Renal cortex interstitium (tissue), 11 donors: Measurements from ENCODE around the gene CEND1. TPM values are rescaled to one million over a fixed set of nuclear protein-coding genes. Genes with fewer than 3 reads are reported as not detected.

Source experiments
- DNase-seq, 11 donors: peaks; one replicate each; pipeline ENCODE4 v3.0.0-alpha.2; 2013; ENCODE audit warnings: low read depth in 9 of 11, low spot score in 4 of 11; ENCODE audit errors: extremely low read depth in 1 of 11
- polyA plus RNA-seq, 3 donors: library from polyadenylated mRNA; unstranded; fragments of 120-200 nt; gene quantifications; one replicate each; pipeline ENCODE4 v1.2.1, GENCODE V29; 2013; ENCODE audit not compliant: insufficient read length in 3 of 3

The CEND1 gene
- polyA plus RNA-seq, 3 donors, result 0.37 to 0.70 (median 0.67) TPM

DNA sequence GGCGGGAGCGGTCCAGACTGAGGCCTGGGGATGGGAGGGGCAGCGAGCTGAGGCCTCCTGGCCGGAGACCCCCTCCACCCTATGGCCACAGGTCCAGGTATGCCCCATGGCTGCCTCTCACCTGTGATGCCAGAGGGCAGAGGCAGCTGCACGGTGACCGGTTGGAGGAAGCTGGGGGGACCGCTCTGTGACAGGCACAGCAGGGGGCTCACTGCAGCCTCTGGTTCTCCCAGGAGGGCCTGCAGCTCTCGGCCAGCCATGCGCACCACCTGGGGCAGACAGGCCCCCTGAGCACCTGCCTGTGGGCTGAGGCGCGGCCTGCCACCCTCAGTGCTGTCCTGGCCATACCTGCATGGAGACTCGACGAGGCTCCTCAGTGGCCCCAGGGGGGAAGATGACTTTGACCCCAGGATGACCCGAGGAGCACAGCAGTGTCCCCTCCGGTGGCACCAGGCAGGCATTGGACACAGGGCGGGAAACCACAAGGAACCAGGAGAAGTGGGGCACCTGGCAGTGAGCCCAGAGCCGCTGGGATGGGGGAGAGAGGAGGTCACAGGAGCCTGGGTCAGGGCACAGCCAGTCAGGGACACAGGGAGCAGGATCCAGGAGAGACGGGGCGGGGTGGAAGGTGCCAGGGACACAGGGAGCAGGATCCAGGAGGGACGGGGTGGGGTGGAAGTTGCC is 11.3 kb upstream of the CEND1 start:
- no peak for DNase-seq

DNA sequence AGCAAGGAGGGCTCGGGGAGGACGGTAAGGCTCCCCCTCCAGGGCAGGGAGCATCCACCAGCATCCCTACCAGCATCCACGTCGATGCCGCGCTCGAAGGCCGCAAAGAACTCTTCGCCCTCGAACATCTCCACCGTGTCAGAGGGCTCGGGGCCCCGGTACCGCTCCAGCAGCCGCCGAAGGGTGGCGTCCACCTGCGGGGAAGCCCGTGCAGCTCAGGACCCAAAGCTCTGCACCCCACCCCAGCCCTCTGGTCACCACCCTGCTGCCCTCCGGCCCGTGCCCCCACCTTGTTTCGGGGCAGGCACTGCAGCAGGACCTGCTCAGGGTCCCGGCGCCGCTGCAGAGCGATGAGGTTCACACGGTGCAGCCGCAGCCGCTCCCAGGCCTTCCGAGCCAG is 10.6 kb upstream of the CEND1 start:
- DNase-seq, result no peak

DNA sequence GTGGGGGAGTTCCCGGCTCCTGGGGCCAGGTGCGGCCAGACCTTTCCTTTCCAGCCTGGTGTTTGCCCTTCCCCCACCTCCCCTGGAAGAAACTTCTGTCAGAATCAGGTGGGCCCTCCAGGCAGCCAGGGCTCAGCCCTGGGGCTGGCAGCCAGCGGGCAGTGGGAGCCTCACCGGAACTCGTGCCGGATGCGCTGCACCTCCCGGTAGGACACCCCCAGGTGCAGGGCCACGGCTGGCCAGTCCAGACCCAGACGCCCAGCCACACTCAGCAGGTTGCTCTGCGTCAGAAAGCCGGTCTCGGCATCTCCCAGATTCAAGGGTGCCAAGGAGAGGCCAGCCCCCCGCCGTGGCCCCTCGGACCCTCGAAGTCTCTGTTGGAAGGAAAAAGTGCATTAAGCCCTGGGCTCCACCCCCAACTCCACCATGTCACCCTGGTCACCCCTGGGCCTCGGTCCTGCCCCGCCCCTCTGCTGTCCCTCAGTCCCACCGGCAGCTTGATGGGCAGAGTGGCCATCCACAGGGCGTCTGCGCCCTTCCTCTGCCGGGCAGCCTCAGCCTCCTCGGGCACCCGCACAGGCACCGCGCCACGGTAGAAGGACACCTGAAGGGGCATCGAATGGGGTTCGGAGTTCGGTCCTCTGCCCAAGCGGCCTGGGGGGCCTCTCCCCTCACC is 9.9 kb upstream of the CEND1 start:
- no peak for DNase-seq

DNA sequence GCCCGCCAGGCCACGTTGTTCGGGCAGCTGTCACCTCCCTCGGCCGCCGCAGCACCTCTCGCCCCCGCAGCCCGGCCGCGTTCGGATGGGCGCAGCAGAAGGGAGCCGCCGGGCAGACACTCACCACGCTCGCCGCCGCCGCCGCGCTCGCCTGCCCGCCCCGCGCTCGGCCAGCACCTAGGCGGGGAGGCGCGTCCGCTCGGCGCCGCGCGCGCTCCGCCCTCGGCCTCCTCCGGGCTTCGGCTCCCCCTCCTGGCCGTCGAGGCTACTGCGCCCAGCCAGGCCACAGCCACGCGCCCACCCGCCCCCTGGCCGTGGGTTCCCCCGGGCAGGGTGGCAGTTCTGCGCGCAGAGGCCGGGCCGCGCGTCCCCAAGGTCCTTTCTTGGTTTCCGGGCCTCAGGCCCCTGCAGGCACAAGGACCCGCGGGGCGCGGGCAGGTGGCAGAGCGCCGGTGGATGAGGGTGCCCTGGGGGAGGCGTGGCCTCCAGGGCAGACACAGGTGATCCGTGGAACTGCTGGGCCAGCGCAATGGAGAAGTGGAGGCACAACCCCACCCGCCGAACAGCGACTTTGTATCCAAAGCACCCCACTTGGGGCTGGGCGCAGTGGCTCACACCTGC is 8.3 kb upstream of the CEND1 start, which contains the start of gene SLC25A22:
SLC25A22 (minus strand) TSS at position 189 of the 621 bp plus-strand sequence. CDS start 3,275 bp downstream, outside the sequence.
- peak in 6 of 11 donors; percentile 63 to 79 (median 77) for DNase-seq

DNA sequence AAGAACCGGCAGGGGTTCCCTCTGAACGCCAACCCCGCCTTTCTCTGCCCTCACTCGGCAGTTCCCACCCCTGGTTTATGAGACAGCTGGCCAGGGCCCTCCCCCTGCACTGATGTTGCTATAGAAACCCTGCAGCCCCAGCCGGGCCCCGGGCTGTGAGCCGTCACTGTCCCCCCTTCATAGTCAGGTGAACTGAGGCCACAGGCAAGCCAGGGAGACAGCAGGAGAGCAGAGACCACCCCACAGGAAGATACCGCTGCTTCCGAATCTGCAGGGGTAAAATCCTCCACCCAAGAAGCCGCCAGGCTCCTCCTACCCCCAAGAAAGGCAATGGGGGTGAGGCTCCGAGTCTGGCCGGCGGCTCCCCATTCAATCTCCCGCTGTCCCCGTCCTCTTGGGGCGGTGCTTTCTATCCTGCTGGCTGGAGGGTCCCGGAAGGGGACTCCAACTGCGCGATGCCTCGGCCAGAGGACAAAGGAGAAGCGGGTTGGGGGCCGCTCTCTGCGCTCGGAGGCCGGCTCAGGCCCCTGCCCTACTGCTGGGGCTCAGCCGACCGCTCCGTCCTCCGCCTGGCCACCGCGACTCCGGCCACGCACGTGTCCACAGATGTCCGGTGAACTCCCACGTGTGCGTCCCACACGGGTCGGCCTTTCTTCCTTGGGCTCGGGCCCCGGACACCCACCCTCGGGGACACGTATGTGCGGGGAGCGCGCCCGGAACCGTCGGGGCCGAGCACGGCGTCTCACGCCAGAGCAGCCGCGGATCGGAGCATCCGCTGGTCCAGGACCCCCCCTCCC is 7.6 kb upstream of the CEND1 start:
- peak in 5 of 11 donors; percentile 67 to 79 (median 79) for DNase-seq

DNA sequence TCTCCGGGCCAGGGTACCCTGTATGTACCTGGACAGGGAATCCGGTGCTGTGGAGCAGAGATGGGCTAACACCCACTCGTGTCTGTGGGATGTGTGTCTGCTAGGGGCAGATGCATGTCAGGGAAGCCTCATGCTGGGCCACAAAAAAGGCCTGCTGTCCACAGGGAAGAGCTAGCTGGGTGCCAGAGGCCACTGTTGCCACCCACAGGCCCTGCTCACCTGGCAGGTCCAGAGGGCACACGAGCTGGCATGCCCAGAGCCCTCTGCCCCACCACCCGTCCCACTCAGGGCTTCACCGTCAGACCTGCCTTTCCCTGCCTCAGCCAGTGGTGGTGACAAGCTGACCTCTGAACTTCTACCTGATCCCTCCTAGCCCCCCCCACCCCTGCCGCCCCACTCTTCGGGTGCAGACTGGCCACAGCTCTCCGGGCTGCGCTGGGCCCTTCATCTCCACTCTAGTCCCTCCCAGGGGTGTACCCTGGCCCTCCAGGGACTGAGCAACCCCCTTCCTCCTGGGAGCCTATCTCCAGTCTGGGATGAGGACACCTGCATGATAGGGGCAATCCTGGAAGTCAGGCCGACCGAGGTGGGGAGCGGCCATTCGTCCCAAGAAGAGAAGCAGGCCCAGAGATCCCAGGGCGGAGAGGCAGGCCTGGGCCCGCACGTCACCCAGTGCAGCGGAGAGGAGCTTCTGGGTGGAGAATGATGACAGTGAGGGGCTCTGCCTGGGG is 6.8 kb upstream of the CEND1 start:
- DNase-seq, result no peak

DNA sequence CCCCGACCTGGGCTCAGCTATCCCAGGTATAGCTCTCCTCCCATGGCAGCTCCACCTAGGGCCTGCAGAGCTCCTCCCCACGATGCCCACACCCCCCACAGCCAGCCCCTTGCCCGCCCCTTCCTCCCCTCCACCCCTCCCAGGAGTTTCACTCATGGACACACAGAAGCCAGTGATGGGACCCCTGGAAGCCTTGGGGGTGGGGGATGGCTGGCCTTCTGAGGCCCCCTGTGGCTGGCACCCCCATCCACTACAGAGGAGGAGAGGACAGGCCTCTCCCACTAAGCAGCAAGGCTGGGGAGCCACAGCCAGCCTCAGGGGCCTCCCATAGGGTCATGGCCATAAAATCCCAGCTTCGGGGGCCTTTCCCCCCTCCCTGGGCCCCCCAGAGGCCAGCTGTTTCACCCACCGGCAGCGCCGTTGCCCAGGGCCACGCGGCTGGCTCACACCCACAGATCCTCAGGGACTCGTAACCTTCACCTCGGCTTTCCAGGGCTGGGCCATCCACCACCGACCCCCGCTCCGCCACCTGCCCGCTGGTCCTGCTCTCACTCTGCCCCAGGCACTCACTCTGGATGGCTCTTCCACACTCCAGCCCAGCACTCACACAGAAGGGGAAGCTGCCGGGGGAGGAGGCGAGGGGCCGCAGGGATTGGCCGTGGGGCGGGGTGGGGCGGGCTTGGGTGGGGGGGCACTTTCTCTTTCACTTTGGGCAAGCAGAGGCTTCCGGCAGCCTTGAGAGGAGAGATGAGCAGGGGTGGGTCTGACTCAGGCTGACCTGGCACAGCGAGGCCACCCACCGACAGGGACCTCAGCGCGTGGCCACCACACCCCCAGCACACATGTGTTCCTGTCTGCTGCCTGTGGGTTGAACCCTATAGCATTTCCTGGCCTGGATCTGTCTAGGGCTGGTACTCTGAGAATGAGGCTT is 6.0 kb upstream of the CEND1 start:
- DNase-seq, result peak in 2 of 11 donors; percentile 27 to 55

DNA sequence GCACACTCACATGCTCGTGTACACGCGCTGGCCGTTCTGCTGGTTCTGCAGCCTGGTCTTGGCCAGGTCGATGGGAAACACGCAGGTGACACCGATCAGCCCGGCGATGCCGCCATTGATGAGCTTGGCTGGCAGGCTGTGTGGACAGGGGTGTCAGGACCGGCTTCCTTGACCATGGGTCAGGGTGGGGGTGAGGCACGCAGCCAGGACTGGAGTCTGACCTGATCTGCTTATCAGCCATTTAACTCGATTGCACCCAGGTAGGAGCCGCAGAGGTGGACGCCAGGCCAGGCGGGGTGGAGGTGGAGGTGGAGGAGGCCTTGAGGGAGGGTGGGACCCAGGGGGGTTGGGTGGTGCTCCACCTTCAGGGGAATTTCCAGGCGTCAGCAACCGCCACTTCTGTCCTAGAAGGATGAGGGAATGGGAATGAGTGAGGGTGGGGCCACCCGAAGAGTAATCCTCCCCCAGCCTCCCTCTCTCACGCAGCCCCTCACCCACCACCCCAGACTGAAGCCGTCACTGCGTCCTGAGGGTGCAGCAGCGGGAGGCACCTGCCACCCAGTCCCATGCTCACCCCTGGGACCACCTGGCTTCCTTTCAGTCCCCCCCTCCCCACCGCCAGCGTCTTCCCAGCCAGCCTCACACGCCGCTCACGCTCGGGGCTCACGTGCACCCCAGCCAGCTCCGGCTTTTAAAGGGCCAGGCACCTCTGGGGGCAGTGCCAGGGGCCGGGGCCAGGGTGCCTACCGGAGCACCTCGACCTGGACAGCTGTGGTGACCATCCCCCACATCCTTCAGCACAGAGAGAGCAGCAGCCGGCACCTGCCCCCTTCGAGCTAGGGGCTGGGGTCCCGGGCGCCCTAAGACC is 5.1 kb upstream of the CEND1 start:
- DNase-seq, result no peak

DNA sequence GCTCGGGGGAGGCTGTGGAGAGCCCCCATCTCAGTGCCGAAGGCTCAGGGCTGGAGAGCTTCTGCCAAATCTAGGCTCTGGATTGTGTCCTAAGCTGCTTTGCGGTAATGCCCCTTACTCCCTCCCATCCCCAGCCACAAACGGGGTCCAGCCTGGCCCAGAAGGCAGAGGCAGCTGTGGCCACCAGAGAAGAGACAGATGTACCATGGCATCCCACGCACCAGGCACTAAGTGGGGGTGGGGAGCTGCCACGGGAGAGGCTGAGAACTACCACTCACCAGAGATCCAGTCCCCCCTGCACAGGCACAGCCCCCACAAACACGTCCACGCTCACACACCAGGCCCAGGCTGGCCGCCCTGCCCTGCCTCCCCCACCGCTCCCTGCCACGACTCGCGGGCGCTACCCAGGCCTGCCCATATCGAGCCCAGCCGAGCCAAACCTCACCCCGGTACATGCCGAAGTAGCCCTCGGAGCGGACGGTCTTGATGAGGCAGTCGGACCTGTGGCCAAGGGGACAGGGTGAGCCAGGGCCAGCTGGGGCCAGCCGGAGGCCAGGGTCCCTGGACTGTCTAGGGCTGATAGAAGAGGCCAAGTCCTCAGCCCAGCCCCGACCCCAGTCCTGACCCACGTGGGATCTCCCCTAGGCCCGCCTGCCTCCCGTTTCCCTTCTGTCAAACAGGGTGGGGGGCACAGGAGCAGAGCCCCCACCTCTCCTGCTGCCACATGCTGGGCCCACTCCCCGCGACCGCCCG is 4.3 kb upstream of the CEND1 start:
- DNase-seq, result no peak

DNA sequence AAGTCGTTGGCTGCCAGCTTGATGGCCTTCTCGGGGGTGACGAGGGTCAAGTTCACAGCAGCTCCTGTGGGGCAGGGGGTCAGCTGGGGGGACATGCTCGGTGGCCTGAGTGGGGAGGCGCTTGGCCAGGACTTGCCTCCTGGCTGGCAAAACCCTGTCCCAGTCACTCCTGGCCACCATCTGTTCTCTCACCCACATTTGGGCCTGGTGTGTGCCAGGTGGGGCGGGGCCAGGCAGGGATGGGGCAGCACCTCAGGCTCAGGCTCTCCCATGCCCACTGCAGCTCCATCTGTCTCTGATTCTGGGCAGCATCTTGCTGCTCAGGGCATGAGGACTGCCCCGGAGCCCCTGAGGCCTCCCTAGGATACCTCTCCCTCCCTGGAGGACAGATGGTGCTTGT is 3.7 kb upstream of the CEND1 start:
- no peak for DNase-seq

DNA sequence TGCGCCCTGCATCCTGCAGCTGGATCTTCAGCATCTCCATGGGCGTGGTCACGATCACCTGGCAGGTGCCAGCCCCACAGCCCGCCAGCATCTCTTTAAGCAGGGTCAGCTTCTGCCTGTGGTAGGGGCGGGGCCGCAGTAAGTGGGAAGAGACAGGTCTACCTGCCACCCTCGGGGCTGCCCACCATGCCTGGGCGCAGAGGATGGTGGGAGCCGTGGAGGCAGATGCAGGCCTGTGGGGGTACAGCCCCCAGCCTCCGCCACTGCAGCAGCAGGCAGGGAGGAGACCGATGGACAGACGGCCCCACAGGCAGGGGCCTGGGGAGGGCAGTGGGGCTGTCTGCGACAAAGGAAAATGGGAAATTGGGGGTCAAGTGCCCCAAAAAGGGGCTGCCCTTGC is 3.0 kb upstream of the CEND1 start:
- no peak for DNase-seq

DNA sequence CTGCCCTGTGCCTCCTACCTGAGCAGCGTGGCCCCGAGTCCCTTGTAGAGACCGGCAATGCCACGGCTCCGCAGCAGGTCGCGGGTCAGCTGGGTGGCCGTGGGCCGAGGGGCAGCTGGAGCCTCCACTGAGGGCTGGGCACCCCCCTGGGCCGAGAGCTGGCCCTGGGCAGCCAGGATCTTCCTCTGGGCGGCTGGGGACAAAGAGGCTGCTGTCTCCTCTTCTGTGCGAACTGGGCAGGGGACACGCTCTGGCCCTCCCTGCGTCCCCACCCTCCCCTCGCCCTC is 2.6 kb upstream of the CEND1 start:
- no peak for DNase-seq

DNA sequence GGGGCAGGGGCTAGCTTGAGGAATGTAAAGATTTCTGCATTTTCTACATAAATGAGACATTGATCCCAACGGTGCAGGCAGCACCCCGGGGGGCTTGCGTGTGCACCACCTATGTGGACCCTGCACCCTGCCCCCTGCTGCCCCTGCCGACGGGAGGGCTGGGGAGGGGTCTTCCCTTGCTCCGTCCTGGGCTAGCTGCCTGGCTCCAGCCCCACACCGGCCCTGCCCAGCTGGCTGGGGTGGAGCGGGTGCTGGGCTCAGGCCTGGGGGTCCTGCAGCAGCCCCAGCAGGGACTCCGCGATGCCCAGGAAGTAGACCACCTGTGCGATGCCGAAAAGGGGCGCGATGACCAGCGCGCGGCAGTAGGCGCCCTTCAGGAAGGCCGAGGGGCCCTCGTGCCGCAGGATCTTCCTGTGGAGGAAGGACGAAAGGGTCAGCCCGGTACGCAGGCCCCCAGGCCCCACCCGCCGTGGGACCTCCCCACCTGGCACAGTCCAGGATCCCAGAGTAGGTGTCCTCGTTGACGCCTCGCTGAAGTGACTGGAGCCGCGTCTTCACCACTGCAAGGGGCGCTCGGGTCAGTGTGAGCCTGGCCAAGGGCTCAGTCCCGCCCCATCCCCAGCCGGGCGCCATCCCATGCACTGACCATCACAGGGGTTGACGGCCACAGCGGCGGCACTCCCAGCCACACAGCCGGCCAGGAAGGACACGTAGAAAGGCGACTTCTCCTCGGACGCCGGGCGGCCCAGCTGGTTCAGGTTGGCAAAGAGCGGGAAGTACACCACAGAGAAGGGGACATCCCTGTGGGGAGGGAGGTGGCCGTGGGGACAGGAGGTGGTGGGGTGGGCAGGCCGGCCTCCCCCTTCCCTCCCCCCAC is 2.0 kb upstream of the CEND1 start:
- no peak for DNase-seq

DNA sequence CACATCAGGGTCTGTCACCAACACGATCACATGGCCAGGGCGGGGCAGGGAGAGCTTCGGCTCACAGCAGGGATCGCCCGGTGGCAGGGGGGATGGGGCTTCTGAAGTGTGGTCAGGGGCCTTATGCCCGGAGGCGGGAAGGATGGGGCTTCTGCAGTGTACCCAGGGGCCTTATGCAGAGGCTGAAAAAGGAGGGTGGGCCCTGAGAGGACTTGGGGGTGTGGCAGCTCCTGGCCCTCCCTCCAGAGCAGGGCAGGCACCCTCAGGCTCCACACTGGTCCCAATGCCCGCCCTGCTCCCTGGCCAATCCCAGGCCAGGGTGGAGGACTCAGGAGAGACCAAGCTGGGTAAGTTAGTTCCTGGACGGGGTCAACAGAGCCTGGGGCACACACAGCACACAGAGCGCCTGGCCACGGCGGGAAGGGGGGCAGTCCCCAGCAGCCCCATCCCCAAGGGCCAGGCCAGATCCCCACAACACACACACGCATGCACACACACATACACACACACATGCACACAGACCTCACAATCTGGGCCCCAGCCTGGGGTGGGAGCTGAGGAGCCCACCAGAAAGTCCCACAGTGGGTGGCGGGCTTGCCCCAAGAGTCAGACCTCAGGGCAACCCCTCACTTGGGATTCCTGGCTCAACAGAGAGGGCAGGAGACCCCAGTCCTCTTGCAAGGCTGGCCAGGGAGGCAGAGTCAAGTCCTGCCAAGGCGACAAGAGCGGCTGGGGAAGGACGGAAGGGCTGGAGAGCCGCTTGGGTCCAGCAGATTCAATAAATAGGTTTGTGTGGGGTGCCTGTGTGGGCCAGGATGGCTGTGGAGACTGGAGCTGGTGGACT is 1.1 kb upstream of the CEND1 start:
- DNase-seq, result no peak
